GM12878 (cell line): ENCODE results near the gene VASH2. TPM values are rescaled to one million over a fixed set of nuclear protein-coding genes. Genes with fewer than 3 reads are reported as not detected.

Source experiments
- ATAC-seq: fragments of 200-7000 bp; cut with Tn5 transposase; 3 replicates; pipeline ENCODE4 v1.9.1; 2020; ENCODE audit warnings: mild to moderate bottlenecking, moderate library complexity
- BruUV-seq: library from RNA; stranded (reverse); fragments of 400-500 nt; replicated peaks from 2 replicates; lab custom pipeline; 2021; lab: Mats Ljungman, UMichigan
- CTCF ChIA-PET: fragments of 300-600 bp; sonication (Branson Sonifier 250); formaldehyde crosslinking; extraction: SDS; loops from one replicate; lab custom pipeline; 2021; ENCODE audit warnings: inconsistent platforms; lab: Yijun Ruan, JAX
- POLR2A ChIA-PET: fragments of 350-600 bp; formaldehyde crosslinking; extraction: SDS; loops from one replicate; lab custom pipeline; 2021; ENCODE audit warnings: inconsistent platforms; lab: Charles Lee
- RAD21 ChIA-PET: fragments of 300-600 bp; sonication (Branson Sonifier 250); formaldehyde crosslinking; loops from one replicate; lab custom pipeline; 2023; ENCODE audit warnings: antibody characterized with exemption; ENCODE audit not compliant: unreplicated experiment; lab: Charles Lee
- SMC1A ChIA-PET: fragments of 300-600 bp; sonication (Branson Sonifier 250); formaldehyde crosslinking; loops from one replicate; lab custom pipeline; 2023; ENCODE audit not compliant: unreplicated experiment, uncharacterized antibody; lab: Charles Lee
- DNase-seq: peaks from one replicate; pipeline ENCODE4 v3.0.0-alpha.2; 2011; ENCODE audit warnings: low read depth, low spot score
- FAIRE-seq: peaks from 3 replicates; lab custom pipeline; 2011; peaks lifted over from hg19 to GRCh38; lab: Jason Lieb, UNC
- H2AFZ ChIP-seq: 2 replicates; pipeline ENCODE4 v1.6.0; 2011; ENCODE audit warnings: low read depth, low read length, control low read depth; ENCODE audit not compliant: control insufficient read depth
- H3K27ac ChIP-seq: 2 replicates; pipeline ENCODE4 v1.5.1; 2011; ENCODE audit warnings: control low read depth; ENCODE audit not compliant: control insufficient read depth, insufficient read depth
- H3K27me3 ChIP-seq, 2 experiments: replicated peaks in 1 of 2; 2 replicates each; pipeline versions ENCODE4 v1.6.0 to v1.6.1; 2011; ENCODE audit warnings: low read length in 1 of 2; ENCODE audit not compliant: control insufficient read depth in 2 of 2, insufficient read depth in 2 of 2
- H3K36me3 ChIP-seq, 2 experiments: 2 replicates each; pipeline ENCODE4 v1.5.1; 2011; ENCODE audit warnings: low read length in 1 of 2; ENCODE audit not compliant: control insufficient read depth in 2 of 2, insufficient read depth in 2 of 2
- H3K4me1 ChIP-seq: 2 replicates; pipeline ENCODE4 v1.6.1; 2011; ENCODE audit warnings: mild to moderate bottlenecking, low read length, moderate library complexity, mixed read lengths; ENCODE audit not compliant: control insufficient read depth, insufficient read depth
- H3K4me2 ChIP-seq: 2 replicates; pipeline ENCODE4 v1.6.0; 2011; ENCODE audit warnings: control low read depth; ENCODE audit not compliant: control insufficient read depth, insufficient read depth
- H3K4me3 ChIP-seq: fragments of 200-600 bp; sonication (generic); 2 replicates; pipeline ENCODE4 v1.5.1; 2016
- H3K79me2 ChIP-seq: 2 replicates; pipeline ENCODE4 v1.6.0; 2011; ENCODE audit warnings: low read length; ENCODE audit not compliant: control insufficient read depth, insufficient read depth
- H3K9ac ChIP-seq: 2 replicates; pipeline ENCODE4 v1.8.0; 2011; ENCODE audit warnings: low read length, control low read depth, mixed read lengths; ENCODE audit not compliant: control insufficient read depth, insufficient read depth
- H3K9me3 ChIP-seq: replicated peaks from 3 replicates; pipeline ENCODE4 v1.5.1; 2011; ENCODE audit warnings: mild to moderate bottlenecking, low read length; ENCODE audit not compliant: control insufficient read depth, insufficient read depth
- H4K20me1 ChIP-seq: 2 replicates; pipeline ENCODE4 v1.6.0; 2011; ENCODE audit not compliant: control insufficient read depth, insufficient read depth
- BRCA1 ChIP-seq: IDR thresholded peaks from 2 replicates; pipeline ENCODE4 v1.6.1; 2011; ENCODE audit warnings: low read depth, low read length, improper control_type of control experiment
- CEBPZ ChIP-seq: fragments of 150-350 bp; IDR thresholded peaks from 2 replicates; pipeline ENCODE4 v1.6.1; 2016; ENCODE audit warnings: low read depth, low read length
- EP300 ChIP-seq, 2 experiments: fragments of 150-350 bp in 1 of 2; IDR thresholded peaks; 2 replicates each; pipeline ENCODE4 v1.6.1; 2011 to 2012; ENCODE audit warnings: low read depth in 2 of 2, low read length in 2 of 2, borderline replicate concordance in 1 of 2, improper control_type of control experiment in 1 of 2, inconsistent platforms in 1 of 2; ENCODE audit not compliant: control insufficient read depth in 1 of 2
- GABPA ChIP-seq: IDR thresholded peaks from 2 replicates; pipeline ENCODE4 v1.6.1; 2014; ENCODE audit warnings: antibody characterized with exemption, low read depth, mild to moderate bottlenecking, inconsistent platforms
- IKZF2 ChIP-seq, 2 experiments: fragments of 450-650 bp; IDR thresholded peaks; 2 replicates each; pipeline ENCODE4 v1.6.1; 2017; ENCODE audit warnings: mild to moderate bottlenecking in 2 of 2, moderate library complexity in 2 of 2
- JUNB ChIP-seq: IDR thresholded peaks from 2 replicates; pipeline ENCODE4 v1.6.1; 2016; ENCODE audit warnings: antibody characterized with exemption, mild to moderate bottlenecking
- MXI1 ChIP-seq: fragments of 150-350 bp; IDR thresholded peaks from 2 replicates; pipeline ENCODE4 v1.6.1; 2011; ENCODE audit warnings: low read depth, mild to moderate bottlenecking, inconsistent platforms, low read length, improper control_type of control experiment
- NFYA ChIP-seq: IDR thresholded peaks from 2 replicates; pipeline ENCODE4 v1.6.1; 2011; ENCODE audit warnings: low read depth, mild to moderate bottlenecking, low read length, improper control_type of control experiment, borderline replicate concordance
- PBX3 ChIP-seq: IDR thresholded peaks from 2 replicates; pipeline ENCODE4 v1.6.1; 2011; ENCODE audit warnings: mild to moderate bottlenecking, low read depth, low read length, moderate library complexity; ENCODE audit not compliant: insufficient replicate concordance
- RELA ChIP-seq: fragments of 450-650 bp; IDR thresholded peaks from 2 replicates; pipeline ENCODE4 v1.8.0; 2014; ENCODE audit warnings: borderline replicate concordance; ENCODE audit not compliant: partially characterized antibody
- TCF12 ChIP-seq: IDR thresholded peaks from 2 replicates; pipeline ENCODE4 v1.6.1; 2011; ENCODE audit warnings: low read depth, mild to moderate bottlenecking, low read length
- ZNF592 ChIP-seq: fragments of 450-650 bp; IDR thresholded peaks from 2 replicates; pipeline ENCODE4 v1.6.1; 2017; ENCODE audit warnings: mild to moderate bottlenecking, moderate library complexity
- WGBS: methylation state at CpG from one replicate; pipeline ENCODE4 v1.1.6; 2016; ENCODE audit warnings: low lambda C conversion rate; ENCODE audit not compliant: insufficient replicate concordance, insufficient coverage; ENCODE audit errors: missing lambda C conversion rate; 5-methylcytosine and 5-hydroxymethylcytosine counted together
- in situ Hi-C: fragments of 300-500 bp; cut with MboI; formaldehyde crosslinking; loops from 9 replicates; pipeline ENCODE4 v1.14.3; 2018; ENCODE audit warnings: mixed read lengths
- intact Hi-C: fragments of 100-400 bp; cut with micrococcal nuclease; formaldehyde crosslinking; loops from one replicate; pipeline ENCODE4 v1.14.2; 2022; ENCODE audit not compliant: unreplicated experiment
- polyA plus RNA-seq, 11 experiments: library from polyadenylated mRNA; depleted of rRNA in 4 of 11; unstranded in 6 of 11; stranded (reverse) in 5 of 11; fragments of >200 nt; fragmentation: Nextera tagmentation in 4 of 11; fragmentation: Illumina TruSeq in 1 of 11; extraction: Ambion mirVana in 4 of 11; extraction: Trizol in 1 of 11; gene quantifications; 1 replicate in 1 of 11; 2 replicates in 10 of 11; pipeline versions ENCODE4 v1.2.1 to v1.2.3, GENCODE V29; 2011 to 2016; ENCODE audit warnings: inconsistent platforms in 2 of 11, missing spikeins in 2 of 11, low read depth in 1 of 11
- total RNA-seq, 4 experiments: library from RNA; depleted of rRNA in 3 of 4; stranded (reverse); fragments of >200 nt in 3 of 4; fragmentation: Illumina TruSeq in 1 of 4; extraction: Trizol in 1 of 4; gene quantifications; 2 replicates each; pipeline versions ENCODE4 v1.2.1 to v1.2.3, GENCODE V29; 2013 to 2021
- TF ChIP-seq, protein P1 (sequence below): IDR thresholded peaks from 2 replicates; pipeline ENCODE4 v1.6.1; 2011; ENCODE audit warnings: low read depth, mild to moderate bottlenecking, low read length, moderate library complexity, borderline replicate concordance; ENCODE audit errors: extremely low read depth

Gene VASH2
- total and polyA plus RNA-seq, 10 of the 15 experiments (the other 5 are each of a cell fraction or from before 2014, with no cell fraction given): 5.4 to 29.7 (median 21.7) TPM

DNA sequence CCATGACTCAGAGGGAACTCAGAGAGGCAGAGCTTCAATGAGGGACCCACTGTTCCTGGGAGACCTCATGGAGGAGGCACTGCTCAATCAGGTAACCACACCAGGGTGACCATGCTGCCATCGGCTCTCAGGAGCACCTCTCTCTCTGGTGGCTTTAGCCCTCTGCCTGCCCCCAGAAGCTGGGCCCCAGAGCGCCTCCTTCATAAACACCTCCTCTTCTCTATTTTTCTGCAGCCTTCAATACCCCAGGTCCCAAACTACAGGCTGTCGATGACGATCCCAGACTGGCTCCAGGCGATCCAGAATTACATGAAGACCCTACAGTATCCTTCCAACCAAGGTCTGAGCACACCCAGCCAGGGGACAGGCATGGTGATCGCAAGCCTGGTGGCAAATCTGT, 10.6 kb downstream of the VASH2 start (continued):
- TF ChIP-seq TCF12: no peak
- no peak for TF ChIP-seq RELA
- TF ChIP-seq IKZF2 (IDR thresholded peaks at IDR 0.05): no peak
- TF ChIP-seq, protein P1, sequence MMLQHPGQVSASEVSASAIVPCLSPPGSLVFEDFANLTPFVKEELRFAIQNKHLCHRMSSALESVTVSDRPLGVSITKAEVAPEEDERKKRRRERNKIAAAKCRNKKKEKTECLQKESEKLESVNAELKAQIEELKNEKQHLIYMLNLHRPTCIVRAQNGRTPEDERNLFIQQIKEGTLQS: no peak
- TF ChIP-seq BRCA1: no peak
- no peak for TF ChIP-seq GABPA
- no peak for TF ChIP-seq EP300 (IDR thresholded peaks at IDR 0.05; ENCODE audit: borderline replicate concordance in 1 of 2, control insufficient read depth in 1 of 2, low read depth in 2 of 2, low read length in 2 of 2)
- TF ChIP-seq, all 136 proteins: peak for 0

DNA sequence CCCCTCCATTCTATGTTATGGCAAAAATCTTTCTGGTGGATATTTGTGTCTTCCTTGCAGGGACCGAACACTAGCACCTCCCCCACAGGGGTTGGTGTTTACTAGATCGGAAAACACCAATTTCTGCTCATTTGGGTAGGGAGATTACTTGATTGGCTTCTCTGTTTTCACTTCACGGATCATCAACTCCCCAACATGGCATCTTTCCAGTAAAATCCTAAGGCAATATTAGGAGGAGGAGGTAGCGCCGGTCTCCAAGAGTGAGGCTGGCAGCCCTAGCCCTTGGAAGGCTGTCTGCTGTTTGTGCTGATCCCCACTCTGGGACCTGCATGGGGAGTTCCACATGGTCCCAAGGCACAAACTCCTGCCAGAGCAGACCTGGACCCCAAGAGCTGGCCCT, 12.2 kb downstream of the VASH2 start:
- Histone ChIP-seq H3K4me3 (no peak overlapping the region), H3K9ac (no peak overlapping the region), H3K4me1 (peaks cover 55% of the 10 kb centered on the region), H2AFZ (no peak overlapping the region), H3K9me3 (no peaks in the 10 kb centered on the region), H4K20me1 (no peaks in the 10 kb centered on the region), H3K27ac (no peak overlapping the region), H3K36me3 (peaks cover 21 to 31% of the 10 kb centered on the region in 2 experiments), H3K79me2 (peaks cover 30% of the 10 kb centered on the region), H3K27me3 (no peaks in the 10 kb centered on the region), H3K4me2 (no peak overlapping the region)
- SMC1A ChIA-PET: interaction anchor here (5.7 kb wide), 1 partner anchor 17 kb away, joined by 86 read pairs; no protein-coding TSS in a partner anchor
- DNase-seq (no peak), FAIRE-seq (no peak), ATAC-seq (no peak)
- POLR2A ChIA-PET: interaction anchor here (1.9 to 6.9 kb wide), 2 partner anchors 16 to 17 kb away, joined by 8 to 38 read pairs; no protein-coding TSS in a partner anchor
- in situ Hi-C loops: no loop called here
- 95% methylated on average over 5 of the region's 5 CpGs for WGBS
- intact Hi-C loops: no loop called here
- no TSS peak for BruUV-seq
- RAD21 ChIA-PET: interaction anchor here (7.5 kb wide), 1 partner anchor 17 kb away, joined by 73 read pairs; no protein-coding TSS in a partner anchor
- CTCF ChIA-PET: no interaction called here
- no peak for TF ChIP-seq MXI1
- no peak for TF ChIP-seq PBX3
- no peak for TF ChIP-seq CEBPZ
- no peak for TF ChIP-seq JUNB
- no peak for TF ChIP-seq IKZF2 (IDR thresholded peaks at IDR 0.05)
- no peak for TF ChIP-seq NFYA
- TF ChIP-seq ZNF592: no peak
